C4-2B (cell line): ENCODE data around the gene RAB36.

Source experiments
- CTCF ChIP-seq: fragments of 450-650 bp; conservative IDR thresholded peaks from 2 replicates; pipeline ENCODE4 v1.5.1; 2017; ENCODE audit warnings: mild to moderate bottlenecking
- ZFX ChIP-seq: fragments of 450-650 bp; IDR thresholded peaks from 2 replicates; pipeline ENCODE4 v1.6.1; 2017

DNA sequence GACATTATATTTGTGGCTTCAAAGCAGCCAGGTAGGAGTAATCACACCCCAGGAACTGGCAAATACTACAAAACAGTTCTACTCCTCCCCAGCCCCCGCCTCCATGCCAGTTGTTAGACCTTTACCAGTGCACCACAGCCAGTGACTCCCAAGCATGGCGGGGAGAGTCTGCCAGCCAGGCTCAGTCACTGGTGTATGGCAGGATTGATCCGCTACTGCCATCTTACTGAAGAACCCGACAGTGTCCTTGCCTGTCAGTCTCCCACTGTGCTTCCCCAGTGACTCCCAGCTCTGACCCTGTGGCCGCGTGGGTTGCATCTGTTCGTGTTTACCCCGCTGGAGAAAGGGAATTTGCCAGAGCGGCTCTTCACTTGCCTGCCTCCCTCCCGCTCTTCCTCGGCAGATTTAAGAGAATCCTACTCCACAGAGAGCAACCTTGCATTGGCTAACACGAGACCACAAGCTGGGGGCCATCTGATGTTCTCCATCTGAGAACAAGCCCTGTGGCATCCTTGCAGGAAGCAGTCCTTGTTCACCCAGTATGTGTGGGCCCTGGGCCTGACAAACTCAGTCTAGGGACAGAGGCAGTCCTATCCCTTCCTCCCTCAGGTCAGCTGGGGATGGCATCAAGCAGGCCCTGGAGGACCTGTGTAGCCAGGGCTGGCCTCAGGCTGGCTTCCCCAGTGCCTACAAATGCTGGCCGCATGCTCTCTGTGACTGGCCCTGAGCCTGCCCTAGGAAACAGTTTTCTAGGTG is 41.9 kb upstream of the RAB36 start:
- TF ChIP-seq CTCF (no peak), ZFX (no peak)
